KMS-11 (cell line): ENCODE results near the gene CDK11A.

ENCODE experiments used
- H2AFZ ChIP-seq: fragments of 200-600 bp; sonication (generic); 2 replicates; pipeline ENCODE4 v1.6.1; 2016; ENCODE audit warnings: antibody characterized with exemption, mixed run types, low read depth
- H3K27ac ChIP-seq: fragments of 200-600 bp; sonication (generic); 2 replicates; pipeline ENCODE4 v1.6.1; 2016; ENCODE audit warnings: mild to moderate bottlenecking, mixed run types
- H3K27me3 ChIP-seq: fragments of 200-600 bp; sonication (generic); 2 replicates; pipeline ENCODE4 v1.6.1; 2017; ENCODE audit warnings: mild to moderate bottlenecking, low read depth, mixed run types, moderate library complexity; ENCODE audit not compliant: insufficient read depth
- H3K36me3 ChIP-seq: fragments of 200-600 bp; sonication (generic); 2 replicates; pipeline ENCODE4 v1.6.1; 2017; ENCODE audit warnings: mild to moderate bottlenecking, mixed run types; ENCODE audit not compliant: insufficient read depth
- H3K4me1 ChIP-seq: fragments of 200-600 bp; sonication (generic); 2 replicates; pipeline ENCODE4 v1.6.1; 2016; ENCODE audit warnings: mild to moderate bottlenecking, low read depth, mixed run types; ENCODE audit not compliant: poor library complexity, severe bottlenecking
- H3K4me2 ChIP-seq: fragments of 200-600 bp; sonication (generic); 2 replicates; pipeline ENCODE4 v1.7.0; 2016; ENCODE audit warnings: mild to moderate bottlenecking, mixed run types
- H3K4me3 ChIP-seq: fragments of 200-600 bp; sonication (generic); IDR thresholded peaks from 2 replicates; pipeline ENCODE4 v1.6.1; 2017; ENCODE audit warnings: low read depth, low read length, mixed read lengths; ENCODE audit not compliant: insufficient read depth
- H3K79me2 ChIP-seq: fragments of 200-600 bp; sonication (generic); 2 replicates; pipeline ENCODE4 v1.6.1; 2016; ENCODE audit warnings: low read depth, mixed run types; ENCODE audit not compliant: insufficient read depth
- H3K9ac ChIP-seq: fragments of 200-600 bp; sonication (generic); 2 replicates; pipeline ENCODE4 v1.6.1; 2016; ENCODE audit warnings: mild to moderate bottlenecking, mixed run types
- H4K20me1 ChIP-seq: fragments of 200-600 bp; sonication (generic); 2 replicates; pipeline ENCODE4 v1.6.1; 2016; ENCODE audit warnings: mild to moderate bottlenecking, mixed run types; ENCODE audit not compliant: insufficient read depth
- TF ChIP-seq, protein P1 (sequence below): fragments of 200-600 bp; sonication (generic); conservative IDR thresholded peaks from 2 replicates; pipeline ENCODE4 v1.6.1; 2017; ENCODE audit warnings: low read depth, mild to moderate bottlenecking, antibody characterized with exemption, low read length, moderate library complexity, mixed read lengths

Gene CDK11A

DNA sequence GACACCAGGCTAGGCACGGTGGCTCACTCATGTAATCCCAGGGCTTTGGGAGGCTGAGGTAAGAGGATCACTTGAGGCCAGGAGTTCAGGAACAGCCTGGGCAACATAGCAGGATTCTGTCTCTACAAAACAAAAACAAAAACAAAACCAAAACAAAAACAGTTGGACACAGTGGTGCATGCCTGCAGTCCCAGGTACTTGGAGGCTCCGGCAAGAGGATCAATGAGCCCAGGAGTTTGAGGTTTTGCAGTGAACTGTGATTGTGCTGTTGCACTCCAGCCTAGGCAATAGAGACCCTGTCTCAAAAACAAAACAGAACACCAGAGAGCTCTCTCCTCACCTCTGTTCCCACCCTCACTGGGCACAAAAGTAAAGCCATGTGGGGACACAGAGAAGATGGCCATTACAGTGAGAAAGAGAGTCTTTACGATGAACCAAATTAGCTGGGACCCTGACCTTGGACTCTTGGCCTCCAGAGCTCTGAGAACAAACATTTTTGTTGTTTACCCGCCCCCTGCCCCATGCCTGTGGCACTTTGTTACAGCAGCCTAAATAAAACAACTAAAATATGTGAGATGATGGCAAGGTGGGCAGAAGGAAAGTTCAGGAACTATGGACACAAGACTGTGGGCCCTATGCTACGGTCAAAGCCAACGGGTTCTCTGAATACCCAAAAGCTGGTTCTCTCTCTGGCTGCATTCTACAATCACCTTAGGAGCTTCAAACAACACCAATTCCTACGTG is 44.3 kb upstream of the CDK11A start:
- TF ChIP-seq, protein P1, sequence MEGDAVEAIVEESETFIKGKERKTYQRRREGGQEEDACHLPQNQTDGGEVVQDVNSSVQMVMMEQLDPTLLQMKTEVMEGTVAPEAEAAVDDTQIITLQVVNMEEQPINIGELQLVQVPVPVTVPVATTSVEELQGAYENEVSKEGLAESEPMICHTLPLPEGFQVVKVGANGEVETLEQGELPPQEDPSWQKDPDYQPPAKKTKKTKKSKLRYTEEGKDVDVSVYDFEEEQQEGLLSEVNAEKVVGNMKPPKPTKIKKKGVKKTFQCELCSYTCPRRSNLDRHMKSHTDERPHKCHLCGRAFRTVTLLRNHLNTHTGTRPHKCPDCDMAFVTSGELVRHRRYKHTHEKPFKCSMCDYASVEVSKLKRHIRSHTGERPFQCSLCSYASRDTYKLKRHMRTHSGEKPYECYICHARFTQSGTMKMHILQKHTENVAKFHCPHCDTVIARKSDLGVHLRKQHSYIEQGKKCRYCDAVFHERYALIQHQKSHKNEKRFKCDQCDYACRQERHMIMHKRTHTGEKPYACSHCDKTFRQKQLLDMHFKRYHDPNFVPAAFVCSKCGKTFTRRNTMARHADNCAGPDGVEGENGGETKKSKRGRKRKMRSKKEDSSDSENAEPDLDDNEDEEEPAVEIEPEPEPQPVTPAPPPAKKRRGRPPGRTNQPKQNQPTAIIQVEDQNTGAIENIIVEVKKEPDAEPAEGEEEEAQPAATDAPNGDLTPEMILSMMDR = no peak
- H3K4me1 ChIP-seq = no peaks in the 10 kb centered on the region
- H3K4me2 ChIP-seq = no peak overlapping the region
- H3K27ac ChIP-seq = no peak overlapping the region
- H3K4me3 ChIP-seq = no peak overlapping the region
- H3K36me3 ChIP-seq = peaks cover 20% of the 10 kb centered on the region; the same call in 1 of the 2 replicates
- H3K79me2 ChIP-seq = peaks cover 91% of the 10 kb centered on the region
- no peaks in the 10 kb centered on the region for H3K27me3 ChIP-seq
- H2AFZ ChIP-seq = no peak overlapping the region
- H3K9ac ChIP-seq = no peak overlapping the region
- peaks cover 16% of the 10 kb centered on the region for H4K20me1 ChIP-seq

DNA sequence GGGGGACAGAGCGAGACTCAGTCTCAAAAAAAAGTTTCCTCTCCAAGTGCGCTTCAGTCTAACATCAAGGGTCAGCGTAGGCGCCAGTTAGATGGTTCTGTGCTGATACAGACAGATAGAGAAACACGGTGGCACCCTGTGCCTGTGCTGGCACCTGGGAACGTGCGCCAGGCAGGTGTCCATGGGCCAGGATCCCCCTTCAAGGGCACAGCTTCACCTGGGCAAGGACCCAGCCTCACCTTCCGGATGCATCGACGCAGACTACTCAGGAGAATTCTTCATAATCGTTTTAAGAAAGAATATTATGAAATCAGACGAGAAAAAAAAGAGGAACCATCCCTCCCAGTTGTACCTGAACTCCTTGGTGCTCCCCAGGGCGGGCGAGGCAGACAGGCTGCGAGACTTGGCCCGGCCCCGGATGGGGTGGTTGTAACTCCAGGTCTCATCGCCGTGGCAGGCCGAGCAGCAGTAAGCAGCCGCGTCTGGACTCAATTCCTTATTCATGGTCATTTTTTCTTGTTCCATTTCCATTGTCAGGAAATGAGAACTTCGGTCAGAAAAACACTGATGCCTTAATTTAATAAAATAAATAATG is 40.8 kb upstream of the CDK11A start:
- Histone ChIP-seq H3K27me3 (no peaks in the 10 kb centered on the region), H3K4me1 (no peaks in the 10 kb centered on the region), H3K4me2 (no peak overlapping the region), H4K20me1 (peaks cover 13% of the 10 kb centered on the region), H3K9ac (no peak overlapping the region), H2AFZ (no peak overlapping the region), H3K27ac (no peak overlapping the region), H3K36me3 (peaks cover 8% of the 10 kb centered on the region; the same call in 1 of the 2 replicates), H3K4me3 (no peak overlapping the region), H3K79me2 (peaks cover 90% of the 10 kb centered on the region)
- TF ChIP-seq, protein P1 = no peak

DNA sequence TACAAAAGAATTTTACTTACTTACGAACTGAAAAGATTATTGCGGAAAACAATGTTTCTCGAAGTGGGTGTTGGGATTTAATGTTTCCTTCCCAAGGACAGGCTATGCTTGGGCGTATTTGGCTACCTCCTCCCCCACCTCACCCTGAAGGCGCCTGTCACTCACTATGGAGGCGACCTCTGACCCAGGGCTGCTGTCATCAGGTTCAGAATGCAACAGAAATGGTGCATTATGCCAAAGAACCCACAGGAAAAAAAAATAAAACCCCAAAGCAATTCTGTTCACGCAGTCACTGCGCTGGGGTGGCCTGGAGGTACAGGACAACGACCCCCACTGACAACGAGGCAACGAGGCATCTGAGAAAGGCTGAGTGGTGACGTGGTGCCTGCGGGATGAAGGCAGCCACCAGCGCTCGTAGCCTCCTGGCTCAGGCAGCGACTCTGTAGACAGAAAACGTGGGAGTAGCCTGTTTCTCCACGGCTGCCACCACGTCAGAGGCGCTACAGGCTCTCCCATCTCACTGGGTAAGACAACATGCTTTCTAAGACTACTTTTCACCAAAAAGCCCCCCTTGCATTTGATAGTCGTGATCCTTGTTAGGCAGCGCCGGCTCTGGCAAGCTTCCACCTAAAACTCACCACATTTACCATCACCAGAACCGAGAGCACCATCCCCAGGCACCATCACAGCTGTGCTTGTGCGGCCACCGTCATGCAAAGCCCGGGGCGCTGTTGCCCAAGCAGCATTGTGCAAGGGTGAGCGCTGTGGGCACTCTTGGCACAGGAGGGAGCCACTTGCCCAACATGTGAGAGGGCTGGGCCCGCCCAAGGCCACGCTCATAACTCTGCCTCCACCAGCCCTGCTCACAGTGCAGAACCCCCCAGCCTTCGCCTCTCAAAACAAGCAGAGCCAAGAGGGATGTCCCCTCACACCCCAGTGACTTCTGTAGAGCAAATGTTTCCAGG is 39.8 kb upstream of the CDK11A start:
- TF ChIP-seq, protein P1 = no peak
- H3K36me3 ChIP-seq = peaks cover 6% of the 10 kb centered on the region; the same call in 1 of the 2 replicates

More for the DNA sequence above, 39.8 kb upstream of the CDK11A start:
- no peak overlapping the region for H3K4me2 ChIP-seq
- no peak overlapping the region for H3K27ac ChIP-seq
- no peak overlapping the region for H3K9ac ChIP-seq
- no peaks in the 10 kb centered on the region for H3K27me3 ChIP-seq
- H3K4me3 ChIP-seq = no peak overlapping the region
- H2AFZ ChIP-seq = no peak overlapping the region
- peaks cover 9% of the 10 kb centered on the region for H4K20me1 ChIP-seq
- peaks cover 85% of the 10 kb centered on the region for H3K79me2 ChIP-seq
- H3K4me1 ChIP-seq = no peaks in the 10 kb centered on the region
